Measurements from ENCODE around the gene RFC4. TPM values are rescaled to one million over a fixed set of nuclear protein-coding genes. Genes with fewer than 3 reads are reported as not detected.

The RFC4 gene
- total and polyA plus RNA-seq, 2 of the 13 experiments (the other 11 are each of a cell fraction or from before 2014, with no cell fraction given) = 18.5 to 103 TPM

GRCh38 chr3:186790261-186790981, 15.9 kb downstream of the RFC4 start:
- 93% methylated on average over 8 of the region's 8 CpGs for WGBS (ENCODE audit: low lambda C conversion rate)
- H3K9ac ChIP-seq (ENCODE audit: insufficient read depth, low read depth, low read length) = no peak overlapping the region
- FAIRE-seq = no peak
- H3K4me1 ChIP-seq (ENCODE audit: insufficient read depth, low read length) = peaks cover 32% of the 10 kb centered on the region
- no peak overlapping the region for H3K27ac ChIP-seq (ENCODE audit: extremely low read length, insufficient read depth, low read length)
- H3K79me2 ChIP-seq (ENCODE audit: insufficient read depth, low read length) = peaks cover 13% of the 10 kb centered on the region
- no peaks in the 10 kb centered on the region for H3K9me3 ChIP-seq (ENCODE audit: low read length)
- H3K4me3 ChIP-seq (replicated peaks in 1 of 3; ENCODE audit: insufficient read depth in 1 of 3, low read depth in 2 of 3, low read length in 3 of 3) = no peak overlapping the region
- intact Hi-C loops (cut with micrococcal nuclease; ENCODE audit: unreplicated experiment) = no loop called here
- no peak overlapping the region for H2AFZ ChIP-seq (ENCODE audit: low read length)
- peaks cover 22 to 60% of the 10 kb centered on the region in 2 experiments for H3K36me3 ChIP-seq (replicated peaks in 1 of 2; ENCODE audit: control insufficient read depth in 1 of 2, insufficient read depth in 2 of 2, low read length in 2 of 2)
- no TSS peak for BruUV-seq (replicated peaks)
- peaks cover 47% of the 10 kb centered on the region for H4K20me1 ChIP-seq (ENCODE audit: insufficient read depth, low read length)
- no peak overlapping the region for H3K4me2 ChIP-seq (ENCODE audit: low read depth, low read length)
- in situ Hi-C loops (cut with HindIII; ENCODE audit: extremely low pct_ligation_motif_present, low pct_unique_long_range_greater_than_20kb) = no loop called here
- ATAC-seq = peak; percentile 46
- POLR2A ChIA-PET = no interaction called here
- no peaks in the 10 kb centered on the region for H3K27me3 ChIP-seq (ENCODE audit: control insufficient read depth in 1 of 2, insufficient read depth in 2 of 2, low read length in 2 of 2)
- peak; percentile 26 for DNase-seq (ENCODE audit: low spot score)
- CTCF ChIA-PET (ENCODE audit: low intra/inter-chr PET ratio, low total read pairs) = no interaction called here
- TF ChIP-seq, protein P1, sequence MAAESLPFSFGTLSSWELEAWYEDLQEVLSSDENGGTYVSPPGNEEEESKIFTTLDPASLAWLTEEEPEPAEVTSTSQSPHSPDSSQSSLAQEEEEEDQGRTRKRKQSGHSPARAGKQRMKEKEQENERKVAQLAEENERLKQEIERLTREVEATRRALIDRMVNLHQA (CRISPR knock-in tag; IDR thresholded peaks at IDR 0.05) = no peak
- TF ChIP-seq NR2C2 (CRISPR knock-in tag; IDR thresholded peaks at IDR 0.05; ENCODE audit: borderline replicate concordance) (no peak), PAF1 (CRISPR knock-in tag; IDR thresholded peaks at IDR 0.05) (peak; percentile 99), ATF2 (CRISPR knock-in tag; IDR thresholded peaks at IDR 0.05) (0 out of 2 replicates have a peak, but pooled peaks have one; percentile 22), NFIC (IDR thresholded peaks at IDR 0.05; ENCODE audit: low read length) (peak; percentile 70; the same call in 1 of the 2 replicates), KMT2B (CRISPR knock-in tag; IDR thresholded peaks at IDR 0.05) (no peak), ZHX2 (IDR thresholded peaks at IDR 0.05; ENCODE audit: low read depth) (no peak), ZHX2 (CRISPR knock-in tag; IDR thresholded peaks at IDR 0.05; ENCODE audit: borderline replicate concordance) (0 out of 2 replicates have a peak, but pooled peaks have one; percentile 41), ZNF431 (CRISPR knock-in tag; IDR thresholded peaks at IDR 0.05; ENCODE audit: borderline replicate concordance, low read depth) (peak; percentile 27; the same call in 1 of the 2 replicates), ZNF616 (CRISPR knock-in tag; IDR thresholded peaks at IDR 0.05; ENCODE audit: low read depth) (no peak), NR2F2 (IDR thresholded peaks at IDR 0.05; ENCODE audit: borderline replicate concordance, low read depth) (peak; percentile 24; the same call in 1 of the 2 replicates)
- TF ChIP-seq, protein P2, sequence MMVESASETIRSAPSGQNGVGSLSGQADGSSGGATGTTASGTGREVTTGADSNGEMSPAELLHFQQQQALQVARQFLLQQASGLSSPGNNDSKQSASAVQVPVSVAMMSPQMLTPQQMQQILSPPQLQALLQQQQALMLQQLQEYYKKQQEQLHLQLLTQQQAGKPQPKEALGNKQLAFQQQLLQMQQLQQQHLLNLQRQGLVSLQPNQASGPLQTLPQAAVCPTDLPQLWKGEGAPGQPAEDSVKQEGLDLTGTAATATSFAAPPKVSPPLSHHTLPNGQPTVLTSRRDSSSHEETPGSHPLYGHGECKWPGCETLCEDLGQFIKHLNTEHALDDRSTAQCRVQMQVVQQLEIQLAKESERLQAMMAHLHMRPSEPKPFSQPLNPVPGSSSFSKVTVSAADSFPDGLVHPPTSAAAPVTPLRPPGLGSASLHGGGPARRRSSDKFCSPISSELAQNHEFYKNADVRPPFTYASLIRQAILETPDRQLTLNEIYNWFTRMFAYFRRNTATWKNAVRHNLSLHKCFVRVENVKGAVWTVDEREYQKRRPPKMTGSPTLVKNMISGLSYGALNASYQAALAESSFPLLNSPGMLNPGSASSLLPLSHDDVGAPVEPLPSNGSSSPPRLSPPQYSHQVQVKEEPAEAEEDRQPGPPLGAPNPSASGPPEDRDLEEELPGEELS (CRISPR knock-in tag; IDR thresholded peaks at IDR 0.05) = no peak

All from HepG2 (cell line).